T-helper 17 cell (primary cell): ENCODE measurements around the gene EDN3. TPM values are rescaled to one million over a fixed set of nuclear protein-coding genes. Genes with fewer than 3 reads are reported as not detected.

ENCODE experiments used
- ATAC-seq: fragments of 150-1000 bp; cut with Tn5 transposase; 2 replicates; pipeline ENCODE4 v1.10.0; 2021; ENCODE audit warnings: mild to moderate bottlenecking, moderate library complexity
- DNase-seq, 3 donors: peaks; one replicate each; pipeline versions ENCODE4 v3.0.0 to v3.0.0-alpha.2; 2020 to 2021
- H3K9me3 ChIP-seq: one replicate; pipeline ENCODE4 v1.7.0; 2013; ENCODE audit warnings: low read length, mild to moderate bottlenecking; ENCODE audit not compliant: control insufficient read depth, poor library complexity, severe bottlenecking
- H3K27ac Mint-ChIP-seq: one replicate; pipeline ENCODE4 v1.8.0; 2022; ENCODE audit warnings: mild to moderate bottlenecking, moderate library complexity, mixed read lengths
- H3K27me3 Mint-ChIP-seq: one replicate; pipeline ENCODE4 v1.8.0; 2022; ENCODE audit warnings: mixed read lengths
- H3K36me3 Mint-ChIP-seq: one replicate; pipeline ENCODE4 v1.8.0; 2022; ENCODE audit warnings: low read depth, mixed read lengths
- H3K4me1 Mint-ChIP-seq: one replicate; pipeline ENCODE4 v1.8.0; 2022; ENCODE audit warnings: mild to moderate bottlenecking, mixed read lengths
- H3K4me3 Mint-ChIP-seq: one replicate; pipeline ENCODE4 v1.8.0; 2022; ENCODE audit warnings: mild to moderate bottlenecking, moderate library complexity, mixed read lengths
- total RNA-seq, 4 donors: library from RNA in 2 of 4; stranded (reverse) in 2 of 4; gene quantifications; one replicate each; pipeline ENCODE4 v1.2.3 and lab custom pipeline; 2022 to 2026

The EDN3 gene
- total RNA-seq, 2 donors from 2014 or later = 0.92 to 1.0 TPM

DNA sequence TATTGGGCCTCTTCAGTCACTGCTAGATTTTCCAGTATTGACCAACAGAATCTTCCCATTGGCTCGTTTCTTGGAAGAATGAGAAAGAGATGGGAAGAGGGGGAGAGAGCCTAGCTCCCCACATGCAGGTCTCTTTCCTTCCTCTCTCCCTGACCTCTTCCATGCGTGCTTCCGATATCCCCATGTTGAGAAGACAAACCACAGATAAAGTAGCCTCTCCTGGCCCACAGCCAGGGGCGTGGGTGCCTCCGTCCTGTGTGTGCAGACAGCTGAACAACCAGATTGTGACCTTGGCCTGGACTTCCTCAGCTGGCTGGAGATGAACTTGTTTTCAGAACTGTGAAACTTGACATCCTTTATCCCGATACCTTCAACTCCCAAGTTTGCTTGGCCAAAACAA, 71.0 kb downstream of the EDN3 start:
- DNase-seq = no peak
- no peaks in the 10 kb centered on the region for H3K9me3 ChIP-seq
- H3K4me1 Mint-ChIP-seq = no peaks in the 10 kb centered on the region
- no peak overlapping the region for H3K4me3 Mint-ChIP-seq
- H3K27ac Mint-ChIP-seq = no peak overlapping the region
- H3K36me3 Mint-ChIP-seq = peaks cover 2% of the 10 kb centered on the region
- peaks cover 50% of the 10 kb centered on the region for H3K27me3 Mint-ChIP-seq
- ATAC-seq = no peak

DNA sequence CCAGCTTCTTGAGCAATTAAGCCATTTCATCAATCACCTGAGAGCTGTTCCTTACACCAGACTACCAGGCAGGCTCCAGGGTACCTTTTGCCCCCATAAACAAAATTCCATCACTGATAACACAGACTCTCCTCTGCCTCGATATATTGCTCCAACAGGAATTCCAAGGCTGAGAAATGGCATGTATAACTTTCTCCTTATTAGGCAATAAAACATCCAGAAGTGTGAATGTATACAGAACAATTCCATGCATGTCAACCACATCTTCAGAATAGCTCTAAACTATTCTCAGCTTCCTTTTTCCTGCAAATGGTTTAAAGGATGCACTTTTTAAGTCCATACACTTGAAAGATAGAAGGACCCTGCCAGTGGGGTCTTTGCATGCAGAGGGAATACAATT, 73.8 kb downstream of the EDN3 start:
- no peak for DNase-seq
- H3K36me3 Mint-ChIP-seq = peaks cover 2% of the 10 kb centered on the region

DNA sequence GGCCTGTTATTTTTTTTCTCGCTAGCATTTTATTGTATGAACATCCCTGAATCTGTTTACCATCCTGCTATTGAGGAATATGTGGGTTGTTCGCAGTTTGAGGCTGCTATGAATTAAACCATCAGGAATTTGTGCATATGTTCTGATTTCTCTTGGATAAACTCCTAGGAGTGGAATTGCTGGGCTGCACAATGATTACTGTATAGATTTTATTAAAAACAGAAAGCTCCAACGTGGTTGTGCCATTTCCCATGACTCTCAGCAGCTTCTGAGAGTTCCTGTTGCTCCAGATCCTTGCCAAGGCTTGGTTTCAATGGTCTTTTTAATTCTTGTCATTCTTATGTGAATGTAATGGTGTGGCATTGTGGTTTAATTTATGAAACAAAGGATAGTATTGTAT, 75.1 kb downstream of the EDN3 start:
- no peak for ATAC-seq
- no peaks in the 10 kb centered on the region for H3K9me3 ChIP-seq
- peaks cover 2% of the 10 kb centered on the region for H3K4me1 Mint-ChIP-seq
- peaks cover 2% of the 10 kb centered on the region for H3K36me3 Mint-ChIP-seq
- H3K4me3 Mint-ChIP-seq = no peak overlapping the region
- H3K27me3 Mint-ChIP-seq = peaks cover 55% of the 10 kb centered on the region
- no peak overlapping the region for H3K27ac Mint-ChIP-seq
- DNase-seq = no peak

More for the DNA sequence above, 73.8 kb downstream of the EDN3 start:
- ATAC-seq = no peak
- Mint-ChIP-seq H3K4me1 (peaks cover 2% of the 10 kb centered on the region), H3K27ac (no peak overlapping the region), H3K4me3 (no peak overlapping the region), H3K27me3 (peaks cover 59% of the 10 kb centered on the region)
- no peaks in the 10 kb centered on the region for H3K9me3 ChIP-seq

Other genes with a start within 250 kb of the EDN3 start
- 10 to 100 TPM; 37.8 to 42.0 TPM for gene ZNF831, start 136.8 kb upstream of the EDN3 start, total RNA-seq